Measurements from ENCODE around the gene PREX1. TPM values are rescaled to one million over a fixed set of nuclear protein-coding genes. Genes with fewer than 3 reads are reported as not detected.

Gene PREX1
- total RNA-seq, 4 donors from 2014 or later: 29.7 to 56.3 (median 46.6) TPM

DNA sequence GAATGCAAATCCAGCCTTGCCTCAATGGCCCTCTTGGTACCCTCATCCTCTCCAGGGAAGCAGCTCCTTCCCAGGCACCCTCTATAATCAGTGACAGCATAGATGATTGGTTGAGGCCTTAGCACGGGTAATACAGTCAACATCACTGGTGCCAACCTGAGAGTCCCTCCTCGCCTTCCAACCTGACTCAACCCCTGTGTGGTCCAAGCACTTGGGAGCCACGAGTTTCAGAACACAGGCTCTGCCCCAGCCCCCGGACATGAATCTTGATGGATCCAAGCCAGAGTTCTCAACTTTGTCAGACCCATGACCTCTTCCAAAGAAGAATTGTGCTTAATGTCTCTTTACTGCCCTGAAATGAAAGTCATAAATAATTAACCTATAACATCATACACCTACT, 213.9 kb downstream of the PREX1 start:
- TF ChIP-seq, protein P1, sequence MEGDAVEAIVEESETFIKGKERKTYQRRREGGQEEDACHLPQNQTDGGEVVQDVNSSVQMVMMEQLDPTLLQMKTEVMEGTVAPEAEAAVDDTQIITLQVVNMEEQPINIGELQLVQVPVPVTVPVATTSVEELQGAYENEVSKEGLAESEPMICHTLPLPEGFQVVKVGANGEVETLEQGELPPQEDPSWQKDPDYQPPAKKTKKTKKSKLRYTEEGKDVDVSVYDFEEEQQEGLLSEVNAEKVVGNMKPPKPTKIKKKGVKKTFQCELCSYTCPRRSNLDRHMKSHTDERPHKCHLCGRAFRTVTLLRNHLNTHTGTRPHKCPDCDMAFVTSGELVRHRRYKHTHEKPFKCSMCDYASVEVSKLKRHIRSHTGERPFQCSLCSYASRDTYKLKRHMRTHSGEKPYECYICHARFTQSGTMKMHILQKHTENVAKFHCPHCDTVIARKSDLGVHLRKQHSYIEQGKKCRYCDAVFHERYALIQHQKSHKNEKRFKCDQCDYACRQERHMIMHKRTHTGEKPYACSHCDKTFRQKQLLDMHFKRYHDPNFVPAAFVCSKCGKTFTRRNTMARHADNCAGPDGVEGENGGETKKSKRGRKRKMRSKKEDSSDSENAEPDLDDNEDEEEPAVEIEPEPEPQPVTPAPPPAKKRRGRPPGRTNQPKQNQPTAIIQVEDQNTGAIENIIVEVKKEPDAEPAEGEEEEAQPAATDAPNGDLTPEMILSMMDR (IDR thresholded peaks at IDR 0.05; ENCODE audit: low read depth): no peak

DNA sequence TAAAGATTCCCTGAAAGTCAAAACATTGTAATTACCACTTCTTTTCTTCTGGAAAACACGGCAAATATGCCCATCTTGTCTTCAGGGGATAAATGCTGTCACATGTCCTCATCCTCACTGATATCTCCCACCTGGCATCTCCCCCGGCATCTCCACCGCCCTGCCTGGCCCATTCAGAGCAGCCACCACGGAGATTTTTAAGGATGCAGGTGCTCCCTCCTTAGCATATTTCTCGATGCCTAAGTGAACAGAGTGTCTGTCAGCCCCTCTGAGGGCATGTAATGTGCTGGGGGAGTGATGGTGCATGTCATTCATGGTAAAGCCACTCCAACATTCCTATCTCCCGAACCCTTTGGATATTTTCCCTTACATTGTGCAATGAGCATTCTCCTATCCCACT, 215.5 kb downstream of the PREX1 start:
- TF ChIP-seq, protein P1 (IDR thresholded peaks at IDR 0.05; ENCODE audit: low read depth): no peak

DNA sequence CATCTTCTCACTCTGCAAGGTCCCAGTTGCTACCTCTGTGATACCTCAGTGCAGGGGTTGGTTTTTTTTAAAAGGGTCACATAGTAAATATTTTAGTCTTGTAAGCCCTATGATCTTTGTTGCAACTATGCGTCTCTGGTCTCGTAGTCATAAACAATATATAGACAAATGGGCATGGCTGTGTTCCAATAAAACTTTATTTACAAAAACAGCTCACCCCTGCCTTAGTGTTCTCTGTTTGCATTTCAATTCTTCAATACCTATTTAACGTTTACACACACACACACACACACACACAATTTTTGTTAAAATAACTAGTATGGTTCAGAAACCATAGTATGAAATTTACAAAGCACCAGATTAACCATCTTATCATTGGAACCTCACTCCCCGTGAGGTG, 216.8 kb downstream of the PREX1 start:
- TF ChIP-seq, protein P1 (IDR thresholded peaks at IDR 0.05; ENCODE audit: low read depth): no peak

DNA sequence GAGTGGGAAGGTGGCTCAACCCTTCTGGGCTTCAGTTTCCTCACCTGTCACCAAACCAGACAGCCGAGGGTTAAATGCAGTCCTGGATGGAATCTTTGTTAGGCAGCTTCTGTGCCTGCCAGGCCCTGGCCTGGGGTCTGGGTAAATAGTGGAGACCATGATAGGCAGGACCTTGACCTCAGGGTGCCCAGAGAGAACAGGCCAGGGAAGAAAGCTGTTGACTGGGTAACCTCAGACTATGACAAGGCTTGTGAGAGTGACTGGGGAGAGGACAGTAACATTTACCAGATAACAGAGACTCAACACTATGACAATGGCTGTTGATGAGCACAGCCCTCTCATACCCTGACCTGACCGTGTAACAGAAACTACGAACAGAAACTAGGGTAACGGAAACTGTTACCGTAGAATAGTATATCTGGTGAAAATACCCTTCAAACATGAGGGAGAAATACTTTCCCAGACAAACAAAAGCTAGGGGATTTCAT, 218.3 kb downstream of the PREX1 start:
- TF ChIP-seq, protein P1 (IDR thresholded peaks at IDR 0.05; ENCODE audit: low read depth): no peak

DNA sequence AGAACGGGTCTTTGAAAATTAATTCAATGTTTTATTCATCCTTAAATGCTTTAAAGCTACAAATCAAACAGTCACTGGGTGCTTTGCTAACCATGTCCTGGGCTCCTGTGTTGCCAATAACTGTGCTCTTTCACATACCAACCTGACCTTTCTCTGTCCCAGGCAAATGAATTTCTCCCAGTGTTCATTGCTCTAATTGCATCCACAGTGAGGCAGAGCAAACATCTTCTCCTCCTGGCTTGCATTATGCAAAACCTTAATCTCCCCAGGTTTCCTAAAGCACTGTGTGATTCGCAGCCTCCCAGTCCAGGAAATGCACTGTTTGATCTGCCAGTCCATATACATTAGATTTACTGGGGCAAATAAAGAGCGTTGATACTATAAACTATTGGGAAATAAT, 219.0 kb downstream of the PREX1 start:
- TF ChIP-seq, protein P1 (IDR thresholded peaks at IDR 0.05; ENCODE audit: low read depth): no peak

DNA sequence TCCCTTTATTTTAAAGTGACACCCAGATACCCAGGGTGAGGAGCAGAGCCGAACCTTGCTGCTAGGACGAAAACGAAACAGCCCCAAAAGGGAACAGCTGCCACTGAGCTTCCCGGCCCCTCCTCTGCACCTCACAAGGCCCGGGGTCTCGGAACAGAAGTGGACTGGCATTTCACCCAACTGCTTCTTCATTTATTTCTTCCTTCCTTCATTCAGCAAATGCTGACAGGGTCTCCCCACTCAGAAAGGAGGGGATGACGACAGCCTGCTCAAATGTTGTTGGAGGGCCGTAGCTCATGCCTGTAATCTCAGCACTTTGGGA, 220.3 kb downstream of the PREX1 start:
- TF ChIP-seq, protein P1 (IDR thresholded peaks at IDR 0.05; ENCODE audit: low read depth): no peak

DNA sequence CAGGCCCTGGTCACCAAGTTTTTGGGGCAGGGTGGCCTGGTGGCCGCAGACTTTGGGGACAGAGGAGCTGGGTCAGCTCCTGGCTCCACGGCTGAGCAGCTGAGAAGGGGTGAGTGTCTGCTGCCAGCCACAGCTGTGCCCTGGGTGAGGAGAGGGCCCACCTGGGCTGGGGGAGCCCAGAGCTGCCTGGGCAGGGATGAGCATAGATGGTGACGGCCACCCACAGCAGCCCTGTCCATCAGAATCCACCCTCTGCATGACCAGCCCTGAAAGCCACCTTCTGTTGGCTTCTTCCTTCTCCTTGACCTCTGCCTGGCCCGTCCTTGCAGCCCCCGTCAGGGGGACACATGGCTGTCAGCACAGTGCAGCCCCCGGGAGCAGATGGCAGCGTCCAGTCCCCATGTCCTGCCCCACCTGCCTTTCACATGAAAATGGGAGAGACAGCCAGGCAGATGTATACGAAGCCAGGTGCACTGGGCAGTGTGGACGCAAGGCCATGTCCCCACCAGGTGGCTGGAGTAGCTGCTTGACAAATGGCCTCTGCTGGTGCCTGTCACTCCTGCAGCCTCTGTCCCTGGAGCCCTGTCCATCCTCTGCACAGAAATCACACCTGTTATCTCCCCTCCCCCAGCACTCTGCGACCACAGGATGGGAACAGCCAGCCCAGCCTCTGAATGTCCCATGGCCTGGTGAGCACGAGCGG, 220.8 kb downstream of the PREX1 start:
- TF ChIP-seq, protein P1 (IDR thresholded peaks at IDR 0.05; ENCODE audit: low read depth): no peak

Data from subcutaneous adipose tissue (tissue), 4 donors.